ENCODE measurements around the gene REXO4. TPM values are rescaled to one million over a fixed set of nuclear protein-coding genes. Genes with fewer than 3 reads are reported as not detected.

Gene REXO4
- total and polyA plus RNA-seq, 2 experiments from 2014 or later: 17.2 to 19.4 TPM

DNA sequence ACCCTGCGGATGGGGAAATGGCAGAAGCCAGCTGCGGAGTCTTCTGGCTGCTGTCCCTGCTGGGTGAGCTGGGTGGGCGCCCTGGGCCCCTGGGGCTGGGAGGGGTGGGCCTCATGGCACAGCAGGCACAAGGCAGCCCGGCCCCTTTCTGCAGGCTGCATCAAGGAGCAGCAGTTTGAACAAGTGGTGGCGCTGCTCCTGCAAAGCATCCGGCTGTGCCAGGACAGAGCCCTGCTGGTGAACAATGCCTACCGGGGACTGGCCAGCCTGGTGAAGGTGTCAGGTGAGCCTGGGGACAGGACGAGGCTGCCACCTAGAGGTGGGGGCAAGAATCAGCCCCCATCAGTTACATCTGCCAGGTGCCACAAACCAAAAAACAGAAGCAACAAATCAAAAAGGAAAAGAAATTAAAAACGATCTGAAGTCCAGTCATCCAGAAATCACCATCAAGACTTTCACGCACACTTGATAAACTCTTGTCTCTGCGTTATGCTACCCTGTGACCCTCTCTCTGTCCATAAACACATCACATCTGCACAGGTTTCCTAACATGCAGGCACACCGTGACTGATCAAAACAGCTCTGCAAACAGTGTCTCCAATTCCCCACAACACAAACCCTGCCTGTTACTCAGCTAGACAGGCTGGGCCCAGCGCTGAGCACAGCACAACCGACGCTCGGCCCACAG is 13.9 kb downstream of the REXO4 start:
- Histone ChIP-seq H3K4me2 (no peak overlapping the region), H3K9me2 (replicated peaks; ENCODE audit: insufficient read depth) (no peaks in the 10 kb centered on the region), H3K4me1 (ENCODE audit: insufficient read depth) (no peaks in the 10 kb centered on the region), H3K27me3 (no peaks in the 10 kb centered on the region), H3K27ac (no peak overlapping the region), H4K20me1 (ENCODE audit: insufficient read depth, poor library complexity, severe bottlenecking) (no peaks in the 10 kb centered on the region), H3K79me2 (no peaks in the 10 kb centered on the region), H3K9me3 (ENCODE audit: low read depth) (no peaks in the 10 kb centered on the region), H3K36me3 (replicated peaks; ENCODE audit: insufficient read depth, low read depth) (no peaks in the 10 kb centered on the region), H3K4me3 (no peak overlapping the region), H2AFZ (no peak overlapping the region)
- peak; percentile 49 for DNase-seq (ENCODE audit: low spot score)
- TF ChIP-seq EZH2phosphoT487 (IDR thresholded peaks at IDR 0.05; ENCODE audit: low read depth, severe bottlenecking, unreplicated experiment): no peak
- TF ChIP-seq, protein P1, sequence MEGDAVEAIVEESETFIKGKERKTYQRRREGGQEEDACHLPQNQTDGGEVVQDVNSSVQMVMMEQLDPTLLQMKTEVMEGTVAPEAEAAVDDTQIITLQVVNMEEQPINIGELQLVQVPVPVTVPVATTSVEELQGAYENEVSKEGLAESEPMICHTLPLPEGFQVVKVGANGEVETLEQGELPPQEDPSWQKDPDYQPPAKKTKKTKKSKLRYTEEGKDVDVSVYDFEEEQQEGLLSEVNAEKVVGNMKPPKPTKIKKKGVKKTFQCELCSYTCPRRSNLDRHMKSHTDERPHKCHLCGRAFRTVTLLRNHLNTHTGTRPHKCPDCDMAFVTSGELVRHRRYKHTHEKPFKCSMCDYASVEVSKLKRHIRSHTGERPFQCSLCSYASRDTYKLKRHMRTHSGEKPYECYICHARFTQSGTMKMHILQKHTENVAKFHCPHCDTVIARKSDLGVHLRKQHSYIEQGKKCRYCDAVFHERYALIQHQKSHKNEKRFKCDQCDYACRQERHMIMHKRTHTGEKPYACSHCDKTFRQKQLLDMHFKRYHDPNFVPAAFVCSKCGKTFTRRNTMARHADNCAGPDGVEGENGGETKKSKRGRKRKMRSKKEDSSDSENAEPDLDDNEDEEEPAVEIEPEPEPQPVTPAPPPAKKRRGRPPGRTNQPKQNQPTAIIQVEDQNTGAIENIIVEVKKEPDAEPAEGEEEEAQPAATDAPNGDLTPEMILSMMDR (IDR thresholded peaks at IDR 0.05; ENCODE audit: poor library complexity): peak; percentile 44
- WGBS (ENCODE audit: low lambda C conversion rate, missing lambda C conversion rate): 83% methylated on average over 16 of the region's 16 CpGs

DNA sequence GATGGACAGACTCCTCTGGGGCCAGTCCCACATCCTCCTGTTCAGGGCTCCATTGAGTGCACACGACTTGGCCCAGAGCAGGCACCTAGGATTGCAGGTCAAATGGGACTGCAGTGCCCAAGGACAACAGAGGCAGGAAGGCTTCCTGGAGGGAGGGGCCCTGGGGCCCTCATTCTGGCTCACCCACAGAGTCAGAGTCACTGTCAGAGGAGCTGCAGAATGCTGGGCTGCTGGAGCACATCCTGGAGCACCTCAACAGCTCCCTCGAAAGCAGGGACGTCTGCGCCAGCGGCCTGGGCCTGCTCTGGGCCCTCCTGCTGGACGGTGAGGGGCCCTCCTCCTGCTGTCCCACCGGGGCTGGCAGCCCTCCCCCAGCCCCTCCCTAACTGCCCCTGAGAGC is 15.1 kb downstream of the REXO4 start:
- no peaks in the 10 kb centered on the region for H3K79me2 ChIP-seq
- H3K4me3 ChIP-seq: no peak overlapping the region
- WGBS (ENCODE audit: low lambda C conversion rate, missing lambda C conversion rate): 86% methylated on average over 7 of the region's 7 CpGs

DNA sequence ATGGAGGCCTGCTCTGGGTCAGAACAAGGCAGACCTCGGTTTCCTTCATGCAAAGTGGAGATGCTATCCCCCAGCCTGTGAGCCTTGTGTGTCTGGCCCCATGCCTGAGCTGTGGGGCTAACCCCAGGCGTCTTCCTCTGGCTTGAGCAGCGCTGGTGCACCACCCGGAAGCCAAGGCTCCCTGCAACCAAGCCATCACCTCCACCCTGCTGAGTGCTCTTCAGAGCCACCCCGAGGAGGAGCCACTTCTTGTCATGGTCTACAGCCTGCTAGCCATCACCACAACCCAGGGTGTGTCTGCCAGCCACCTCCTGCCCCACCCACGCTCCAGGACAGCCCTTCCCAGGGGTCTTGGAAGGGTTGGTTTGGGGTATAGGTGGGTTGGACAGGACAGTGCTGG is 16.2 kb downstream of the REXO4 start:
- Histone ChIP-seq H4K20me1 (ENCODE audit: insufficient read depth, poor library complexity, severe bottlenecking) (no peaks in the 10 kb centered on the region), H3K4me2 (no peak overlapping the region), H3K27me3 (no peaks in the 10 kb centered on the region), H3K36me3 (replicated peaks; ENCODE audit: insufficient read depth, low read depth) (no peaks in the 10 kb centered on the region), H3K4me1 (ENCODE audit: insufficient read depth) (no peaks in the 10 kb centered on the region), H3K9me3 (ENCODE audit: low read depth) (no peaks in the 10 kb centered on the region), H3K9me2 (replicated peaks; ENCODE audit: insufficient read depth) (no peaks in the 10 kb centered on the region), H3K79me2 (no peaks in the 10 kb centered on the region), H2AFZ (no peak overlapping the region), H3K4me3 (no peak overlapping the region), H3K27ac (no peak overlapping the region)
- no peak for TF ChIP-seq EZH2phosphoT487 (IDR thresholded peaks at IDR 0.05; ENCODE audit: low read depth, severe bottlenecking, unreplicated experiment)
- TF ChIP-seq EZH2 (IDR thresholded peaks at IDR 0.05; ENCODE audit: borderline replicate concordance): no peak
- TF ChIP-seq, protein P1 (IDR thresholded peaks at IDR 0.05; ENCODE audit: poor library complexity): no peak
- DNase-seq (ENCODE audit: low spot score): no peak
- 88% methylated on average over 6 of the region's 6 CpGs for WGBS (ENCODE audit: low lambda C conversion rate, missing lambda C conversion rate)

More for the DNA sequence above, 15.1 kb downstream of the REXO4 start:
- H3K9me2 ChIP-seq (replicated peaks; ENCODE audit: insufficient read depth): no peaks in the 10 kb centered on the region
- no peaks in the 10 kb centered on the region for H4K20me1 ChIP-seq (ENCODE audit: insufficient read depth, poor library complexity, severe bottlenecking)
- TF ChIP-seq EZH2phosphoT487 (IDR thresholded peaks at IDR 0.05; ENCODE audit: low read depth, severe bottlenecking, unreplicated experiment) (no peak), EZH2 (IDR thresholded peaks at IDR 0.05; ENCODE audit: borderline replicate concordance) (no peak)
- TF ChIP-seq, protein P1 (IDR thresholded peaks at IDR 0.05; ENCODE audit: poor library complexity): no peak
- no peak overlapping the region for H2AFZ ChIP-seq
- no peak overlapping the region for H3K27ac ChIP-seq
- H3K9me3 ChIP-seq (ENCODE audit: low read depth): no peaks in the 10 kb centered on the region
- H3K36me3 ChIP-seq (replicated peaks; ENCODE audit: insufficient read depth, low read depth): no peaks in the 10 kb centered on the region
- H3K4me1 ChIP-seq (ENCODE audit: insufficient read depth): no peaks in the 10 kb centered on the region
- H3K27me3 ChIP-seq: no peaks in the 10 kb centered on the region
- no peak for DNase-seq (ENCODE audit: low spot score)
- H3K4me2 ChIP-seq: no peak overlapping the region
